Measurements from ENCODE around the gene GOLGA6D.
"Not testable (repeated sequence)": the region's sequence is repeated elsewhere in the genome, so short reads cannot be mapped to it uniquely, and the experiment has no call there.

GOLGA6D gene

GRCh38 chr15:75284152-75284551 is 1.5 kb downstream of the GOLGA6D start:
- not testable (repeated sequence) for DNase-seq

GRCh38 chr15:75293660-75294059 is 11.0 kb downstream of the GOLGA6D start:
- DNase-seq = not testable (repeated sequence)

- DNase-seq = not testable (repeated sequence)
Observed at GRCh38 chr15:75298541-75299310, 16.1 kb downstream of the GOLGA6D start.

- not testable (repeated sequence) for DNase-seq
Observed at GRCh38 chr15:75299311-75299688, 16.7 kb downstream of the GOLGA6D start.

GRCh38 chr15:75300026-75300425 is 17.4 kb downstream of the GOLGA6D start:
- not testable (repeated sequence) for DNase-seq

GRCh38 chr15:75302318-75302717 is 19.7 kb downstream of the GOLGA6D start:
- DNase-seq = no peak

GRCh38 chr15:75302753-75303152 is 20.1 kb downstream of the GOLGA6D start:
- DNase-seq = not testable (repeated sequence)

GRCh38 chr15:75306188-75306587 is 23.6 kb downstream of the GOLGA6D start:
- no peak for DNase-seq

- peak; percentile 10 for DNase-seq
Observed at GRCh38 chr15:75307778-75308390, 25.2 kb downstream of the GOLGA6D start.

GRCh38 chr15:75309711-75310110 is 27.1 kb downstream of the GOLGA6D start:
- no peak for DNase-seq

GRCh38 chr15:75312548-75312947 is 29.9 kb downstream of the GOLGA6D start:
- peak; percentile 15 for DNase-seq

- DNase-seq = no peak
Observed at GRCh38 chr15:75313116-75313845, 30.6 kb downstream of the GOLGA6D start.

GRCh38 chr15:75314552-75315290 is 32.1 kb downstream of the GOLGA6D start:
- no peak for DNase-seq

GRCh38 chr15:75319231-75319897 is 36.7 kb downstream of the GOLGA6D start:
- DNase-seq = not testable (repeated sequence)

- no peak for DNase-seq
Observed at GRCh38 chr15:75321711-75322110, 39.1 kb downstream of the GOLGA6D start.

GRCh38 chr15:75325922-75326321 is 43.3 kb downstream of the GOLGA6D start:
- no peak for DNase-seq

GRCh38 chr15:75327005-75327404 is 44.4 kb downstream of the GOLGA6D start:
- DNase-seq = no peak

- no peak for DNase-seq
Observed at GRCh38 chr15:75327491-75327890, 44.9 kb downstream of the GOLGA6D start.

GRCh38 chr15:75328493-75329314 is 46.1 kb downstream of the GOLGA6D start:
- no peak for DNase-seq

- no peak for DNase-seq
Observed at GRCh38 chr15:75329571-75329970, 46.9 kb downstream of the GOLGA6D start.

GRCh38 chr15:75332093-75332492 is 49.5 kb downstream of the GOLGA6D start:
- not testable (repeated sequence) for DNase-seq

Measured in MV-4-11 (cell line).